Measurements from ENCODE around the gene PLCB4. TPM values are rescaled to one million over a fixed set of nuclear protein-coding genes. Genes with fewer than 3 reads are reported as not detected.
A peak's percentile ranks its signal among the peaks of the same experiment; 100 is the strongest.

PLCB4 gene
- total RNA-seq, 1 experiment from 2014 or later: 10.1 TPM

GRCh38 chr20:9061434-9061833 lies 7.5 kb upstream of the PLCB4 start:
- H3K9me3 ChIP-seq (ENCODE audit: control insufficient read depth, low read depth, low read length): no peaks in the 10 kb centered on the region
- Mint-ChIP-seq H3K27ac (0 out of 7 replicates have a peak overlapping the region, but pooled peaks of 1 of the 3 experiments have one; percentile 11), H3K27me3 (ENCODE audit: low read depth) (no peaks in the 10 kb centered on the region; the same call in 1 of the 2 replicates), H3K9me3 (no peaks in the 10 kb centered on the region), H3K4me1 (peaks cover 0 to under 1% of the 10 kb centered on the region in 2 experiments; a peak in 1 of 4 replicates), H3K36me3 (ENCODE audit: insufficient read depth in 1 of 3, low read depth in 3 of 3) (no peaks in the 10 kb centered on the region), H3K4me3 (no peak overlapping the region)
- no peak overlapping the region for H4K5ac ChIP-seq (ENCODE audit: insufficient read length, low read depth, low read length)
- no peak overlapping the region for H4K91ac ChIP-seq (ENCODE audit: insufficient read length, low read depth, low read length)
- H3K14ac ChIP-seq (ENCODE audit: insufficient read depth, low read length): no peak overlapping the region
- H2BK15ac ChIP-seq (ENCODE audit: low read depth, low read length): no peak overlapping the region
- no peak overlapping the region for H2BK12ac ChIP-seq (ENCODE audit: insufficient read length, low read depth, low read length)
- H2BK20ac ChIP-seq (ENCODE audit: low read depth, low read length, poor library complexity, severe bottlenecking): no peak overlapping the region
- no peak overlapping the region for H2AK5ac ChIP-seq (ENCODE audit: insufficient read length, low read length)
- H3K4me1 ChIP-seq (ENCODE audit: insufficient read depth, low read length): no peaks in the 10 kb centered on the region
- H4K8ac ChIP-seq (replicated peaks; ENCODE audit: insufficient read length, low read depth, low read length): no peak overlapping the region
- H3K27ac ChIP-seq (ENCODE audit: insufficient read length, low read depth, low read length): no peak overlapping the region
- WGBS (ENCODE audit: extremely low coverage, insufficient read length, low lambda C conversion rate): no CpG with 5 or more reads among the region's 1 CpG
- no peak for TF ChIP-seq CTCF (conservative IDR thresholded peaks at IDR 0.05)
- no peaks in the 10 kb centered on the region for H3K79me1 ChIP-seq (ENCODE audit: insufficient read depth, low read depth, low read length, poor library complexity, severe bottlenecking)
- H3T11ph ChIP-seq (ENCODE audit: low read length): no peak overlapping the region
- H3K79me2 ChIP-seq (ENCODE audit: insufficient read depth, low read length): no peaks in the 10 kb centered on the region
- no peaks in the 10 kb centered on the region for H3K27me3 ChIP-seq (ENCODE audit: insufficient read depth, low read length)
- no peaks in the 10 kb centered on the region for H4K20me1 ChIP-seq (ENCODE audit: control insufficient read depth, insufficient read depth, insufficient read length)
- H3K18ac ChIP-seq (ENCODE audit: insufficient read length, low read depth, low read length): no peak overlapping the region
- H2BK5ac ChIP-seq (ENCODE audit: insufficient read length, low read length): no peak overlapping the region
- H3K4me2 ChIP-seq (ENCODE audit: insufficient read depth, insufficient read length, low read length): no peak overlapping the region
- no peak overlapping the region for H3K4ac ChIP-seq (ENCODE audit: low read depth, low read length)
- no peak overlapping the region for H3K23ac ChIP-seq (ENCODE audit: insufficient read length, low read depth, low read length)
- no peak overlapping the region for H3K56ac ChIP-seq (ENCODE audit: insufficient read length, low read depth, low read length)
- no peaks in the 10 kb centered on the region for H3K23me2 ChIP-seq (ENCODE audit: insufficient read length, low read depth, low read length, poor library complexity, severe bottlenecking)
- DNase-seq: no peak
- no peak overlapping the region for H2AFZ ChIP-seq (ENCODE audit: low read length)
- no peak overlapping the region for H3K9ac ChIP-seq (ENCODE audit: extremely low read depth, insufficient read length, low read length)
- no peak overlapping the region for H2BK120ac ChIP-seq (ENCODE audit: low read depth, low read length, poor library complexity, severe bottlenecking)
